HG02870 (cell line): Measurements from ENCODE around the gene CALML5.

ENCODE experiments used
- ATAC-seq: cut with Tn5 transposase; IDR thresholded peaks from one replicate; pipeline ENCODE4 v1.9.1; 2021; ENCODE audit warnings: mild to moderate bottlenecking, moderate library complexity; ENCODE audit not compliant: unreplicated experiment

The CALML5 gene

GRCh38 chr10:5518143-5518542, 18.8 kb upstream of the CALML5 start:
- ATAC-seq: no peak

GRCh38 chr10:5517546-5517945, 18.2 kb upstream of the CALML5 start:
- ATAC-seq: no peak

DNA sequence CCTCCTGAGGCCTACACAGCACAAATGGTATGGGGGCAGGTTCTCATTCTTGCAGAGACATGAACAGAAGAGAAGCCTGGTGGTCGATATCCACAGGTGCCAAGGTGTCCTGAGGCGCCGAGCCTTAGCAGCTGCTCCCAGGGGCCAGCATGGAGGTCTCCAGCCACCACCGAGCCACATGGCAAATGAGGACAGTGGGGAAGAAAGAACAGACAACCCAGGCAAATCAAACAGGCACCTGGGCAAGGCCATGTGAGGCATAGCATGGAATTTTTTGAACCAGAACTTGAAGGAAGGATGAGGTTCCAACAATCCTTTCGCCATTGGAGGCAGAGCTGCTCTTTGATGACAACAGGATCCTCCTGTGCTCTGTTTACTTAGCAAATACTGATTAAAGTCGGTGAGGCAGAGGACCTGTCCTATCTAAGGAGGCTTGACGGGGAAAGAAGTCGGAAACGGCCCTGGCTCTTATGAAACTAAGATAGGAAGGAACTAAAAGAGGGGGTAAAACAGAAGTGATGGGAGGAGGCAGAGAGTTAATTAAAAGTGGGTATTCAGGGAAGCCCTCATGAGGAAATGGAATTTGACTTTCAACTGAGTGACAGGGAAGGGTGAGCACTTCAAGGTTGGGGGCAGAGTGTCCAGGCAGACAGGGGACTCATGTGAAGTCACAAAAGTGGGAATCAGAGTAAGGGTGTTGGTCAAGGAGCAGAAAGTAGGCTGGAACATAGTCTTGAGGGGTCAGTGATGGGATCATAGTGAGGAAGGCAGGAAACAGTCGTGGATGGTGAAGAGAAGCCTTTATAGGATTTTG, 16.8 kb upstream of the CALML5 start:
- ATAC-seq: no peak

DNA sequence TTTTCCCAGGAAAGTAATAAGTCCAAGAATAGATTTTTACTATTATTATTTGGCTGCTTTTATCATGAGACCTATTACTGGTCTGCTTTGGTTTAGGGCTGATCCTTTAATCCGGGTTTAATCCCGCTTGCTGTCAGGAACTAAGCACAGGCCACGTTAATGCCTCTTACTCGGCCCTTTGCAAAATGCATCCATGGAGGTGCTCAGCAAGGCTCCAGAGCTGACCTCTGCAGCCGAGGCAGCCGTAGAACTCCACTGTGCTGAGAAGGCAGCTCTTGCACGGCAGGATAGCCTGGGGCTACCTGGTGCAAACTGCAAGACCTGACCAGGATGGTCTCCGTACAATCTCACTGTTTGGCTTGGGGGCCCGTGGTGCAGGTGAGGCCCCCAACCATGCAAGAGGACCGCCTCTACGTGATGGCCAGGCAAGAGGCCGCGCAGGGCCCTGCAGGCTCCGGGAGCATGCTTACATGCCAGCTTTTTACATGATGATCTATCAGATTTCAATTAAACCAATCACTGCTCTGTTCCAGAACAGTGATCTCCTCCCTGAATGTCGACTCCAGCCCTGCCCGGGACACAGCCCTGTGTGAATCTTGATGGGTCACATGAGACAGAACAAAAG, 15.0 kb upstream of the CALML5 start:
- no peak for ATAC-seq

DNA sequence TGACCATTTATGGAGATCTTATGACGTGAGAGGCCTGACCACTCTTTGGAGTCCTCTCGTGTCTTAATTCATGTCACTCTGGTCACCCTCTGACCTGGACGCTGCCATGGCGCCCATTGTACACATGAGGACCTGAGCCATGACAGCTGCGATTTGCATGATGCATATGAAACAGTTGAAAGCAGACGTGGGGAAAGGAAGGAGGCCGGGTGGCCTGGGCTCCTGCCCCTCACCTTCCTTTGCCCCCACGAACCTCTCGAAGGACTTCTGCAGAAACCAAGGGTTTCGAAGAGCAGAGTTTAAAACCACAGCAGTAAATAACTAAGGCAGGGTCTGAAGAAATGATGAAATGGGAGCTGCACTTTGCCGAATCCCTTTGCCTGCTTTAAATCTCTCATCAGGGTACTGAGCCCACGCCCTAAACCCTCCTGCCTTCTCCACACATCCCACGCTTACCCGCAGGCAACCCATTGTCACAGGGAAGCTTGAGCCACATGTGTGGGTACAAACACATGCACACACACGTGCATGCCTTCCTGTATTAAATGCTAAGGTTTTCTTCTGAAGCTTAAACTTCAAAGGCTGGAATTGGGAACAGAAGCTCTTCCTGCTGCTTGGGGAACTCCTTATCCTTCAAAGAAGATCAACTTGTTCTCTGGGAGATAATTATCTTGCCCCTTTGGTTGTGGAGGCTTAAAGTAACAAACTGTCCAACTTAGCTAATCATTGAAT, 13.7 kb upstream of the CALML5 start:
- ATAC-seq: no peak

DNA sequence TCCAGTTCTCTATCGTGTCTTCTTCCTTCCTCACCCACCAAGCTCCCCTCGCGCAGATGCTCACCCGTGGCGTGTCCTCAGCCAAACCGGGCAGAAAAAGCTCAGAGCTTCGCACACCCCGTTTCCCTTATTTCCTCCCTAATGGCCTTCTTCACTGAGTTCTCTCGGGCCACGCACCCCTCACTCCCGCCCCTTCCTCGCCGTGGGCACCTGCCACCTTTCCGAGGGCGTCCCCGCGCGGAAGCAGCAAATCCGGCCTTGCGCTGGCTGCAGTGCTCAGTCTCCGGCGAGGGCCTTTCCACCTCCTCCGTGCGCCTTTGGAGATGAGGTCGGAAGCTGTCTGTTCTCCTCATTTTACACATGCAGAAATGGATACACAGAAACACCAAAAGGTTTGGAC, 13.0 kb upstream of the CALML5 start:
- no peak for ATAC-seq

DNA sequence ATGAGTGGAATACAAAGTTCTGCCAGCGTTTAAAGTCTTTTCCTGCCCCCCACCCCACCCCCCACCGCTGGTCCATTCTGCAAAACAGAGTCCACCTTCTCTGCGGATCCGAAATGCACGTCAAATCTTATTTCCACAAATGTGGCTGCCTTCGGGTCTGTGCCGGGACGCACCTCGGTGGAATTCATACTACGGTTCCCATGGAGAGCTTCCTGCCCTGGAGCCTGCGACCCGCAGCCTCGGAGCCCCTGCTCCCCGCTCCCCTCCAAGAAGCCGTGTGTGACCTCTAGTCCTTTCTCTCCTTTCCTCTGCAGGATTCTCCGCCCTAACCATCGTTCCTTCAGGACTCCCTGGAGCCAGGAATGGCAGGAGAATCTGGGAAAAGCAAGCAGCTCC, 12.5 kb upstream of the CALML5 start:
- no peak for ATAC-seq

GRCh38 chr10:5511231-5511884, 12.0 kb upstream of the CALML5 start:
- no peak for ATAC-seq

DNA sequence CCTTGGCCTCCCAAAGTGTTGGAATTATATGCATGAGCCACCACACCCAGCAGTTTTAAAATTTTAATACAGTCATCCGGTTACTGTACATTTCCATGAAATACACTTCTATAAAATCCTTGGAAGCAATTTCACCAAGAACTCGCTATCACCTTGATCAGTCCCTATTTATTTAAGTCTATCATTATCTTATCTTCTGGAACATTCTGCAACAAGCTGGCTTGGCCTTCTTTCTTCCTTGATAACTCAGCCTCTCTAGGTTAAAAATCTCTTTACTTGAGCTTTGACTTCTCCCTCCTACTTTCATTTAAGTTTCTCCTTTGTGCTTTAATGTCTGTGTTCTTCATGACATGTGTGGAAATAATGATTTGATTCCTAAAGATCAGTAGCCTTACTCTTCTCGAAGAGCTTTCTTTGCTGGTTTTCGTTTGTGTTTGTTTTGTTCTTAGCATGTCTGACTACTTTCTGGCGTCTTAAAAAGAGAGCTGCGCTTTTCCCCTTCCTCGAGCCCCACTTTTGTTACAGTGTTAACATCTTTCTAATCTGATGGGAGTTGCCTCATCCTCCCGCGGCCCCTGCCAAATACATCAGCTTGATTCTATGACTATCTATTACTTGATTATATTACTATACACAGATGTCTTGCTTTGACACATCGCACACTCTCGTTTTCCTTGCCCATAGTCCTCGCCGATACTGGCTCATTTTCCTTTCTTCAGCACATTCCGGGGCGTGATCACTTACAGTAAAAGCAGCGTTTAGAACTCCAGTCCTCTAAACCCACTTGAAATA, 11.1 kb upstream of the CALML5 start:
- no peak for ATAC-seq

- ATAC-seq: no peak
Observed at GRCh38 chr10:5509691-5510090, 10.3 kb upstream of the CALML5 start.

- no peak for ATAC-seq
Observed at GRCh38 chr10:5509236-5509635, 9.9 kb upstream of the CALML5 start.

DNA sequence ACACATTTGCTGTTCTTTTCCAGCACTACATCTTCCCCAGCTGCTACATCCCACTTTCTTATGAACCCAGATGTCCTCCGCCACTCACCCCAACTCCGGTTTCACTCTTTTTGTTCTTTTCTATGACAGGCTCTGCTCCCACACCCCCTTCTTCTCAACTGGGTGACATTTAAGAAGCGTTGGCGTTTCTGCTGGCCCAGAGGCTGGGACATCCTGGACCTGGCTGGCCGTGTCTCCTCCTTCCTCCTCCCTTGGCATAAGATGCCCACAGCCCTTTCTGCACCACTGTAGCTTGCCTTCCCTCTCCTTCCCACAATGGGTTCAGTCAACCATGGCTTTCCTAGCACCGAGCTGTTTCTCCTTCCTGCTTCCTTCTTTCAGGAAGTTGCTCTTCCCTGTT, 9.4 kb upstream of the CALML5 start:
- no peak for ATAC-seq

DNA sequence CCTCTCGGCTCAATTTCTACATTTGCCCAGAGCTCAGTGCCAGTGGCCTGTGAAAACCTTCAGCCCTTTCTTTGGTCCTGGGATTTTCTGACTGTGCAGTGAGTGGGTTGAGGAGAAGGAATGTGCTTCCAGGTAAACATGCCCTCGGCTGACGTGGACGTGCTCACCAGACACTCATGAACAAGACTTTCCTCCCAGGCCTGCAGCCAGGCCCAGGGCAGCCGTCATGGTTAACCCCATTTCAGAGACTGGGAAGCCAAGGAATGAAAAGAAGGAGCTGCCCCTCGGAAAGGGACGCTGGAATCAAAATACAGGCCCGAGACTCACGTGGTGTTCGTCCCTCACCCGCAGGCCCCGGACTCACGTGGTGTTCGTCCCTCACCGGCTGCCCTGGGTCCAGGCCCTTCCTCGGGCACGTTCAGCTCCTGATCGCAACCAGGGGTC, 8.8 kb upstream of the CALML5 start:
- ATAC-seq: no peak

GRCh38 chr10:5507649-5508131, 8.3 kb upstream of the CALML5 start:
- ATAC-seq: no peak

DNA sequence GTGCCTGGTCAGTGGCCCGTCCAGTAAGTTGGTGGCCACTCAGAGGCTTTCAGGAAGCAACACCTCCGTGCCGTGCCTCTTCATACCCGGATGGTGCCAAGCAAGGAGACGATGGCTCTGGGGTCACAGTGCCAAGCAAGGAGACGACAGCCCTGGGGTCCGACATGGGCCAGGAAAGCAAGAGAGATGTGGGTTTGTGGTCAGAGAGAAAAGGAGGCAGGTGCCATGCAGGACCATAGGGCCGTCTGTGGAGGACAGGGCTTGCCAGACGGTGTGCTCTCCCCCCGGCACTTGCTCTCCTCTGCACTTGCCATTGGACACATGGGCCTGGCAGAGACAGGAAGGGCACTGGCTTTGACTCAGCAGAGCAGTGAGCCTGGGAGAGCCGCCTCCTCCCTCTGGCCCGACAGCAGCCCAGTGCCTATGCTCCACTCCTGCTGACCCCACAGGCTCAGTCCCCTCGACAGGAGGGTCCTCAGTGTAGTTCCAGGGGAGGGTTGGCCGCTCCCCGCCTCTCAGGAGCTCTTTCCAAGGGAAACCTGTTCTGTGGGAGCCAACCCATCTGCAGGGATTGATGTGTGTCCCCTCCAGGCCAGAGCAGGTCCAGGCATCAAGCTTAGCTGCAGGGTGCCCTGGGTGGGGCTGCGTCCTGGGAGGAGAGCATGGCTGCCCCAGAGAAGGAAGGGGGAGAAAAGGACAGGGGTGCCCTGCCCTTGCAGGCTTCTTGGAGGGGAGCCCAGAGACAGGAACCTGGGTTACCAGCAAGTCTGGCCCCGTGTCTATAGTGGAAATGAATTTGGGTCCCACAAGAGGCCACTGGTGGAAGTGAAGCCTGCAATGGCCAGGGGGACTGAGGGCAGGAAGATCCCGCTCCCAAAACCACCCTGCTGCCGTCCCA, 7.6 kb upstream of the CALML5 start:
- ATAC-seq: no peak

GRCh38 chr10:5506246-5506645, 6.9 kb upstream of the CALML5 start:
- no peak for ATAC-seq

GRCh38 chr10:5504146-5505072, 5.0 kb upstream of the CALML5 start:
- no peak for ATAC-seq

DNA sequence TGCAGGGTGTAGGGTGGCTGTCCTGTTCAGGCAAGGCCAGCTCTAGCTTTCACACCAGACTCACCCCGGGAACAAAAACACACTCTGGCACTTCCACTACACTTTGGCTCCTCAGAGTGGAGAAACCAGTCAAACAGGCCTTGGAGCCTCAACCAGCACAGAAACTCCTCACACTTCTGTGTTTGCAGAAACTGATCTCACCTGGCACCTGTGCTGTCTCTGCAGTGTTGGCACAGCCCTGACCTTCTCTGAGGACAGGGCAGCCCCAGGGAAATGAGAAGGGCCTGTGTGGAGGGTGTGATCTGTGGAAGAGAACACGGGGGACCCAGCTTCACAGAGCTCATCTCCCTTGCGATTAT, 4.1 kb upstream of the CALML5 start:
- ATAC-seq: no peak
